ENCODE results near the gene AP1S2.

The AP1S2 gene

GRCh38 chrX:15797707-15798106 is 56.9 kb downstream of the AP1S2 start:
- Histone ChIP-seq H3K4me1 (ENCODE audit: insufficient read depth, low read length) (no peaks in the 10 kb centered on the region), H3K27me3 (ENCODE audit: control insufficient read depth in 1 of 2, insufficient read depth in 2 of 2, low read length in 2 of 2) (no peaks in the 10 kb centered on the region)

GRCh38 chrX:15790769-15791290 is 63.8 kb downstream of the AP1S2 start:
- H3K27me3 ChIP-seq (ENCODE audit: control insufficient read depth in 1 of 2, insufficient read depth in 2 of 2, low read length in 2 of 2) = no peaks in the 10 kb centered on the region
- peak overlapping the region; percentile 36 for H3K27ac ChIP-seq (ENCODE audit: low read depth, low read length)
- peaks cover 8% of the 10 kb centered on the region for H3K36me3 ChIP-seq (ENCODE audit: insufficient read depth, low read length)
- peak overlapping the region; percentile 82 for H3K9ac ChIP-seq (ENCODE audit: low read length)
- peaks cover 5% of the 10 kb centered on the region for H3K4me1 ChIP-seq (ENCODE audit: insufficient read depth, low read length)
- H3K4me3 ChIP-seq (ENCODE audit: low read depth in 1 of 2, low read length in 2 of 2) = peak overlapping the region; percentile 48 to 99
- no peaks in the 10 kb centered on the region for H3K9me3 ChIP-seq (ENCODE audit: low read length)

More at GRCh38 chrX:15797707-15798106, 56.9 kb downstream of the AP1S2 start:
- no peak overlapping the region for H3K4me3 ChIP-seq (ENCODE audit: low read depth in 1 of 2, low read length in 2 of 2)
- peaks cover 20% of the 10 kb centered on the region for H3K36me3 ChIP-seq (ENCODE audit: insufficient read depth, low read length)
- no peak overlapping the region for H3K9ac ChIP-seq (ENCODE audit: low read length)
- H3K27ac ChIP-seq (ENCODE audit: low read depth, low read length) = no peak overlapping the region
- no peaks in the 10 kb centered on the region for H3K9me3 ChIP-seq (ENCODE audit: low read length)

GRCh38 chrX:15789979-15790768 is 64.4 kb downstream of the AP1S2 start, which contains the start of gene ZRSR2:
Gene ZRSR2, plus strand, starts transcription at chrX:15790484. Its CDS starts 12 bp downstream, at chrX:15790496.
- Histone ChIP-seq H3K9me3 (ENCODE audit: low read length) (no peaks in the 10 kb centered on the region), H3K27me3 (ENCODE audit: control insufficient read depth in 1 of 2, insufficient read depth in 2 of 2, low read length in 2 of 2) (no peaks in the 10 kb centered on the region), H3K27ac (ENCODE audit: low read depth, low read length) (peak within 1 kb of the TSS; percentile 36), H3K4me3 (ENCODE audit: low read depth in 1 of 2, low read length in 2 of 2) (peak within 1 kb of the TSS; percentile 48 to 99), H3K36me3 (ENCODE audit: insufficient read depth, low read length) (peaks cover 8% of the 10 kb centered on the region), H3K9ac (ENCODE audit: low read length) (peak within 1 kb of the TSS; percentile 82), H3K4me1 (ENCODE audit: insufficient read depth, low read length) (peaks cover 5% of the 10 kb centered on the region)

- Histone ChIP-seq H3K9me3 (ENCODE audit: low read length) (no peaks in the 10 kb centered on the region), H3K4me3 (ENCODE audit: low read depth in 1 of 2, low read length in 2 of 2) (no peak overlapping the region), H3K4me1 (ENCODE audit: insufficient read depth, low read length) (peaks cover 5% of the 10 kb centered on the region), H3K27me3 (ENCODE audit: control insufficient read depth in 1 of 2, insufficient read depth in 2 of 2, low read length in 2 of 2) (no peaks in the 10 kb centered on the region), H3K36me3 (ENCODE audit: insufficient read depth, low read length) (peaks cover 9% of the 10 kb centered on the region), H3K27ac (ENCODE audit: low read depth, low read length) (no peak overlapping the region), H3K9ac (ENCODE audit: low read length) (no peak overlapping the region)
These were observed 67.7 kb downstream of the AP1S2 start for GRCh38 chrX:15786915-15787314.

- no peak overlapping the region for H3K27ac ChIP-seq (ENCODE audit: low read depth, low read length)
- H3K27me3 ChIP-seq (ENCODE audit: control insufficient read depth in 1 of 2, insufficient read depth in 2 of 2, low read length in 2 of 2) = no peaks in the 10 kb centered on the region
- H3K9me3 ChIP-seq (ENCODE audit: low read length) = no peaks in the 10 kb centered on the region
- H3K4me1 ChIP-seq (ENCODE audit: insufficient read depth, low read length) = peaks cover 5% of the 10 kb centered on the region
- peaks cover 10% of the 10 kb centered on the region for H3K36me3 ChIP-seq (ENCODE audit: insufficient read depth, low read length)
- H3K4me3 ChIP-seq (ENCODE audit: low read depth in 1 of 2, low read length in 2 of 2) = no peak overlapping the region
- no peak overlapping the region for H3K9ac ChIP-seq (ENCODE audit: low read length)
These were observed 69.3 kb downstream of the AP1S2 start for GRCh38 chrX:15785176-15785750.

GRCh38 chrX:15781961-15782699 is 72.5 kb downstream of the AP1S2 start:
- no peak overlapping the region for H3K27ac ChIP-seq (ENCODE audit: low read depth, low read length)
- no peaks in the 10 kb centered on the region for H3K27me3 ChIP-seq (ENCODE audit: control insufficient read depth in 1 of 2, insufficient read depth in 2 of 2, low read length in 2 of 2)
- no peak overlapping the region for H3K4me3 ChIP-seq (ENCODE audit: low read depth in 1 of 2, low read length in 2 of 2)
- no peaks in the 10 kb centered on the region for H3K4me1 ChIP-seq (ENCODE audit: insufficient read depth, low read length)
- no peak overlapping the region for H3K9ac ChIP-seq (ENCODE audit: low read length)
- H3K36me3 ChIP-seq (ENCODE audit: insufficient read depth, low read length) = peaks cover 18% of the 10 kb centered on the region
- no peaks in the 10 kb centered on the region for H3K9me3 ChIP-seq (ENCODE audit: low read length)
